ENCODE data around the gene CDCA7.
"Not testable (repeated sequence)": the region's sequence is repeated elsewhere in the genome, so short reads cannot be mapped to it uniquely, and the experiment has no call there.

CDCA7 gene

GRCh38 chr2:173402405-173402974, 47.8 kb downstream of the CDCA7 start:
- DNase-seq (ENCODE audit: low read depth): peak; percentile 50

- DNase-seq (ENCODE audit: low read depth): no peak
Observed at GRCh38 chr2:173404841-173405750, 50.4 kb downstream of the CDCA7 start.

- no peak for DNase-seq (ENCODE audit: low read depth)
Observed at GRCh38 chr2:173407176-173407575, 52.5 kb downstream of the CDCA7 start.

GRCh38 chr2:173407646-173408045, 53.0 kb downstream of the CDCA7 start:
- DNase-seq (ENCODE audit: low read depth): no peak

GRCh38 chr2:173410579-173410978, 55.9 kb downstream of the CDCA7 start:
- DNase-seq (ENCODE audit: low read depth): no peak

- DNase-seq (ENCODE audit: low read depth): no peak
Observed at GRCh38 chr2:173412628-173413027, 58.0 kb downstream of the CDCA7 start.

GRCh38 chr2:173414823-173415322, 60.2 kb downstream of the CDCA7 start:
- DNase-seq (ENCODE audit: low read depth): no peak

GRCh38 chr2:173415431-173416381, 61.0 kb downstream of the CDCA7 start:
- DNase-seq (ENCODE audit: low read depth): no peak

GRCh38 chr2:173416415-173417152, 61.9 kb downstream of the CDCA7 start:
- DNase-seq (ENCODE audit: low read depth): not testable (repeated sequence)

GRCh38 chr2:173417341-173417740, 62.7 kb downstream of the CDCA7 start:
- no peak for DNase-seq (ENCODE audit: low read depth)

- no peak for DNase-seq (ENCODE audit: low read depth)
Observed at GRCh38 chr2:173417802-173418201, 63.1 kb downstream of the CDCA7 start.

Data from T follicular helper cell (primary cell).